Endothelial cell of umbilical vein (primary cell): ENCODE data around the gene IFIT3. TPM values are rescaled to one million over a fixed set of nuclear protein-coding genes. Genes with fewer than 3 reads are reported as not detected.

Experiments used
- BruUV-seq: library from RNA; stranded (reverse); fragments of 400-500 nt; replicated peaks from 2 replicates; lab custom pipeline; 2021; lab: Mats Ljungman, UMichigan
- CTCF ChIA-PET: fragments of 300-600, 350-600 bp; sonication (Branson Sonifier 250); formaldehyde crosslinking; loops from one replicate; lab custom pipeline; 2021; ENCODE audit warnings: antibody characterized with exemption, inconsistent platforms; lab: Charles Lee
- POLR2A ChIA-PET: fragments of 300-600, 350-600 bp; sonication (Branson Sonifier 250); formaldehyde crosslinking; loops from one replicate; lab custom pipeline; 2021; ENCODE audit warnings: antibody characterized with exemption, inconsistent platforms; lab: Charles Lee
- DNase-seq: peaks from one replicate; pipeline ENCODE4 v3.0.0-alpha.2; 2011; ENCODE audit warnings: low read depth, low spot score
- FAIRE-seq: peaks from 2 replicates; lab custom pipeline; 2011; peaks lifted over from hg19 to GRCh38; lab: Jason Lieb, UNC
- H2AFZ ChIP-seq: 2 replicates; pipeline ENCODE4 v1.6.0; 2012; ENCODE audit warnings: low read depth, low read length, control low read depth, inconsistent platforms
- H3K27ac ChIP-seq: 2 replicates; pipeline ENCODE4 v1.5.1; 2011; ENCODE audit warnings: low read depth, mild to moderate bottlenecking, control low read depth, low read length, moderate library complexity; ENCODE audit not compliant: insufficient read depth
- H3K27me3 ChIP-seq, 2 experiments: 2 replicates each; pipeline versions ENCODE4 v1.6.0 to v1.6.1; 2011; ENCODE audit warnings: low read length in 2 of 2, mixed read lengths in 1 of 2; ENCODE audit not compliant: control insufficient read depth in 2 of 2, insufficient read depth in 2 of 2
- H3K36me3 ChIP-seq, 2 experiments: 2 replicates in 1 of 2; 3 replicates in 1 of 2; pipeline ENCODE4 v1.5.1; 2011; ENCODE audit warnings: low read length in 2 of 2, mild to moderate bottlenecking in 1 of 2, moderate library complexity in 1 of 2; ENCODE audit not compliant: control insufficient read depth in 2 of 2, insufficient read depth in 2 of 2; ENCODE audit errors: extremely low read depth in 1 of 2
- H3K4me1 ChIP-seq: 3 replicates; pipeline ENCODE4 v1.5.1; 2011; ENCODE audit warnings: mild to moderate bottlenecking, low read length; ENCODE audit not compliant: control insufficient read depth, insufficient read depth; ENCODE audit errors: extremely low read depth
- H3K4me2 ChIP-seq: 2 replicates; pipeline ENCODE4 v1.6.1; 2011; ENCODE audit warnings: low read length, control low read depth, mixed read lengths; ENCODE audit not compliant: insufficient read depth
- H3K4me3 ChIP-seq, 3 experiments: fragments of 200-600 bp in 1 of 3; sonication (generic), shearing (Covaris generic) in 1 of 3; replicated peaks in 1 of 3; 2 replicates each; pipeline ENCODE4 v1.5.1; 2011 to 2016; ENCODE audit warnings: control low read depth in 3 of 3, low read length in 3 of 3, mild to moderate bottlenecking in 2 of 3, inconsistent platforms in 1 of 3, low read depth in 1 of 3, moderate library complexity in 1 of 3; ENCODE audit not compliant: insufficient read depth in 1 of 3
- H3K79me2 ChIP-seq: 2 replicates; pipeline ENCODE4 v1.6.0; 2012; ENCODE audit warnings: low read length, inconsistent platforms; ENCODE audit not compliant: control insufficient read depth, insufficient read depth
- H3K9ac ChIP-seq: replicated peaks from 2 replicates; pipeline ENCODE3; 2011; ENCODE audit warnings: low read length, control low read depth; ENCODE audit not compliant: insufficient read depth; ENCODE audit errors: extremely low read depth
- H3K9me1 ChIP-seq: replicated peaks from 3 replicates; pipeline ENCODE4 v1.6.0; 2011; ENCODE audit warnings: mild to moderate bottlenecking, low read length; ENCODE audit not compliant: control insufficient read depth, insufficient read depth; ENCODE audit errors: extremely low read depth
- H3K9me3 ChIP-seq: replicated peaks from 2 replicates; pipeline ENCODE4 v1.5.1; 2012; ENCODE audit warnings: low read length, inconsistent platforms; ENCODE audit not compliant: control insufficient read depth, insufficient read depth
- H4K20me1 ChIP-seq: replicated peaks from 2 replicates; pipeline ENCODE3; 2011; ENCODE audit warnings: mild to moderate bottlenecking, low read length; ENCODE audit not compliant: control insufficient read depth, insufficient read depth; ENCODE audit errors: extremely low read depth
- CTCF ChIP-seq, 2 donors: IDR thresholded peaks; 1 replicate in 1 of 2; 2 replicates in 1 of 2; pipeline ENCODE4 v1.5.1; 2011; ENCODE audit warnings: low read length in 2 of 2, mild to moderate bottlenecking in 2 of 2, moderate library complexity in 2 of 2, control low read depth in 1 of 2, inconsistent platforms in 1 of 2, low read depth in 1 of 2; ENCODE audit not compliant: insufficient read depth in 1 of 2; ENCODE audit errors: extremely low read depth in 1 of 2
- EZH2 ChIP-seq: IDR thresholded peaks from 2 replicates; pipeline ENCODE4 v1.6.1; 2012; ENCODE audit warnings: borderline replicate concordance, low read depth, mild to moderate bottlenecking, moderate library complexity, low read length, inconsistent platforms; ENCODE audit not compliant: severe bottlenecking
- FOS ChIP-seq: IDR thresholded peaks from 2 replicates; pipeline ENCODE4 v1.6.1; 2011; ENCODE audit warnings: mild to moderate bottlenecking, low read length, moderate library complexity, borderline replicate concordance; ENCODE audit not compliant: insufficient read depth
- GATA2 ChIP-seq: IDR thresholded peaks from 2 replicates; pipeline ENCODE4 v1.7.0; 2011; ENCODE audit warnings: low read depth, mild to moderate bottlenecking, moderate library complexity, mixed read lengths, low read length; ENCODE audit not compliant: insufficient read length, insufficient read depth
- JUN ChIP-seq: IDR thresholded peaks from 2 replicates; pipeline ENCODE4 v1.6.1; 2011; ENCODE audit warnings: borderline replicate concordance, low read depth; ENCODE audit not compliant: insufficient read length, insufficient read depth
- MAX ChIP-seq: IDR thresholded peaks from 2 replicates; pipeline ENCODE4 v1.6.1; 2011; ENCODE audit not compliant: insufficient read depth, insufficient read length
- MYC ChIP-seq: IDR thresholded peaks from one replicate; pipeline ENCODE4 v1.6.1; 2011; ENCODE audit warnings: mild to moderate bottlenecking, low read depth, low read length
- POLR2A ChIP-seq: IDR thresholded peaks from 2 replicates; pipeline ENCODE4 v1.6.1; 2012; ENCODE audit warnings: low read depth, mild to moderate bottlenecking, control low read depth, low read length
- POLR2AphosphoS5 ChIP-seq: IDR thresholded peaks from 2 replicates; pipeline ENCODE4 v1.6.1; 2012; ENCODE audit warnings: low read depth, mild to moderate bottlenecking, control low read depth, low read length, moderate library complexity; ENCODE audit not compliant: insufficient read depth
- dilution Hi-C: fragments of 300-500 bp; cut with MboI; formaldehyde crosslinking; loops from one replicate; pipeline ENCODE4 v1.15.0; 2019; ENCODE audit warnings: low sequenced_read_pairs; ENCODE audit not compliant: extremely low pct_ligation_motif_present
- intact Hi-C: fragments of 100-400 bp; cut with micrococcal nuclease; formaldehyde crosslinking; loops from one replicate; pipeline ENCODE4 v1.10.0; 2022
- polyA plus RNA-seq, 4 experiments: library from polyadenylated mRNA; depleted of rRNA in 3 of 4; stranded (reverse) in 3 of 4; unstranded in 1 of 4; fragments of >200 nt; gene quantifications; 2 replicates each; pipeline versions ENCODE4 v1.2.1 to v1.2.3, GENCODE V29; 2011 to 2012; ENCODE audit warnings: missing spikeins in 1 of 4
- total RNA-seq: library from RNA; stranded (reverse); gene quantifications from 2 replicates; pipeline ENCODE4 v1.2.3, GENCODE V29; 2021

IFIT3 gene
- total and polyA plus RNA-seq, 2 donors (not counting 3 experiments of a cell fraction or from before 2014, with no cell fraction given): 1.2 to 3.1 TPM

GRCh38 chr10:89296220-89296648 lies 31.6 kb upstream of the IFIT3 start:
- no TSS peak for BruUV-seq
- H3K27ac ChIP-seq: no peak overlapping the region
- no peaks in the 10 kb centered on the region for H4K20me1 ChIP-seq
- H3K4me1 ChIP-seq: peaks cover 1% of the 10 kb centered on the region
- no peak for TF ChIP-seq MYC
- TF ChIP-seq FOS: no peak
- TF ChIP-seq MAX: no peak
- TF ChIP-seq POLR2A: no peak
- no peak for TF ChIP-seq GATA2
- TF ChIP-seq EZH2: no peak
- no peak for TF ChIP-seq POLR2AphosphoS5
- no peak for TF ChIP-seq JUN
- no peak for TF ChIP-seq CTCF (IDR thresholded peaks at IDR 0.05; ENCODE audit: extremely low read depth in 1 of 2, insufficient read depth in 1 of 2, low read depth in 1 of 2, low read length in 2 of 2)
- H3K9ac ChIP-seq: no peak overlapping the region
- FAIRE-seq (no peak), DNase-seq (no peak)
- no peaks in the 10 kb centered on the region for H3K9me1 ChIP-seq
- no peaks in the 10 kb centered on the region for H3K79me2 ChIP-seq
- intact Hi-C loops: no loop called here
- H2AFZ ChIP-seq: no peak overlapping the region
- H3K36me3 ChIP-seq: no peaks in the 10 kb centered on the region
- dilution Hi-C loops: no loop called here
- no peak overlapping the region for H3K4me2 ChIP-seq
- H3K27me3 ChIP-seq: peaks cover 29% of the 10 kb centered on the region in 2 experiments
- H3K4me3 ChIP-seq: no peak overlapping the region
- POLR2A ChIA-PET: no interaction called here
- H3K9me3 ChIP-seq: no peaks in the 10 kb centered on the region
- CTCF ChIA-PET: no interaction called here
